Coronary artery (tissue), 2 donors: ENCODE measurements around the gene MAGED2.
A peak's percentile ranks its signal among the peaks of the same experiment; 100 is the strongest.

Experiments used
- DNase-seq: peaks from one replicate; pipeline ENCODE4 v3.0.0-alpha.2; 2017; ENCODE audit warnings: low spot score
- H3K27ac ChIP-seq, 2 donors: fragments of 200-600 bp; sonication (generic); one replicate each; pipeline ENCODE4 v1.5.1; 2016 to 2019
- H3K4me3 ChIP-seq: fragments of 200-600 bp; sonication (generic); 2 replicates; pipeline ENCODE4 v1.5.1; 2016; ENCODE audit warnings: mild to moderate bottlenecking, moderate library complexity
- TF ChIP-seq, protein P1 (sequence below): fragments of 200-600 bp; sonication (generic); IDR thresholded peaks from one replicate; pipeline ENCODE4 v1.5.1; 2019; ENCODE audit warnings: antibody characterized with exemption

The MAGED2 gene

DNA sequence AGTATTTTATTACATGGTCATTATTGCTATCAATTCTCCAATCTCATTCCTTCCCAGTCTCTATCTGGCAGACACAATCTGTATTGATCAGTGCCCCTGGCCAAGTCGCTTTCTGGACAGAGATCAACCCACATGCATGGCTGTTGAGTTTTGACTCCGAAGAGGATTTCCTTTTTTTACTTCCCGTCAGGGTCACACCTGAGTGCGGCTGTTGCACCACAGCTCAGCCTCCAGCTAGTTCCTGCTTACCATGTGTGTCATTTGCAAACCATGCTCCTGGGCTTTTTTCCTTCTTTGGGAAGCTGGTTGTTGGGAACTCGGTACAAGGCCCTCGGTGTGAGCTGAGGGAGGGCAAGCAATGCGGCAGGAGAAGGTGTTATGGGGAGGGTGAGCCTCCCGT lies 11.7 kb downstream of the MAGED2 start:
- H3K27ac ChIP-seq, result no peak overlapping the region
- TF ChIP-seq, protein P1, sequence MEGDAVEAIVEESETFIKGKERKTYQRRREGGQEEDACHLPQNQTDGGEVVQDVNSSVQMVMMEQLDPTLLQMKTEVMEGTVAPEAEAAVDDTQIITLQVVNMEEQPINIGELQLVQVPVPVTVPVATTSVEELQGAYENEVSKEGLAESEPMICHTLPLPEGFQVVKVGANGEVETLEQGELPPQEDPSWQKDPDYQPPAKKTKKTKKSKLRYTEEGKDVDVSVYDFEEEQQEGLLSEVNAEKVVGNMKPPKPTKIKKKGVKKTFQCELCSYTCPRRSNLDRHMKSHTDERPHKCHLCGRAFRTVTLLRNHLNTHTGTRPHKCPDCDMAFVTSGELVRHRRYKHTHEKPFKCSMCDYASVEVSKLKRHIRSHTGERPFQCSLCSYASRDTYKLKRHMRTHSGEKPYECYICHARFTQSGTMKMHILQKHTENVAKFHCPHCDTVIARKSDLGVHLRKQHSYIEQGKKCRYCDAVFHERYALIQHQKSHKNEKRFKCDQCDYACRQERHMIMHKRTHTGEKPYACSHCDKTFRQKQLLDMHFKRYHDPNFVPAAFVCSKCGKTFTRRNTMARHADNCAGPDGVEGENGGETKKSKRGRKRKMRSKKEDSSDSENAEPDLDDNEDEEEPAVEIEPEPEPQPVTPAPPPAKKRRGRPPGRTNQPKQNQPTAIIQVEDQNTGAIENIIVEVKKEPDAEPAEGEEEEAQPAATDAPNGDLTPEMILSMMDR, result no peak
- no peak overlapping the region for H3K4me3 ChIP-seq
- peak; percentile 7 for DNase-seq

DNA sequence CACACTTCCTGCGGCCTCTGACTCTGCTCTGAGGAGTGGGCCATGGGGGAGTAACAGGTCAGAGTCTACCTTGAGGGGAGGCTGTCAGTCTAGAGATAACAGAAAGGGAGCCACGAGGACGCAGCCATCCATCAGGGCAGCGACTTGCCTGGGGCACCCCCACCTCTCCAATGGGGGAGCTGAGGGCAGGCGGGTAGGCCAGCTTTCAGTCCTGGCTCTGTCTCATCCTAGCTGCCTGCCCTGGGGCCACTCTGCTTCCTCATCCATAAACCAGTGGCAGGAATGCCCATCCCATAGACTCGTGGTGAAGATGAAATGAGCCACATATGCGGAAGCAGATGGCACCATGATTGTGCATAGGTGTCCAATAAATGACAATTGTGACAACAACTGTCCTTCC lies 13.2 kb downstream of the MAGED2 start:
- TF ChIP-seq, protein P1, result no peak
- DNase-seq, result peak; percentile 19
- H3K27ac ChIP-seq, result no peak overlapping the region
- no peak overlapping the region for H3K4me3 ChIP-seq

GRCh38 chrX:54821310-54821709 lies 13.8 kb downstream of the MAGED2 start:
- Histone ChIP-seq H3K4me3 (no peak overlapping the region), H3K27ac (no peak overlapping the region)
- DNase-seq, result no peak
- TF ChIP-seq, protein P1, result no peak

GRCh38 chrX:54824195-54824594 lies 16.6 kb downstream of the MAGED2 start:
- no peak overlapping the region for H3K4me3 ChIP-seq
- no peak overlapping the region for H3K27ac ChIP-seq
- TF ChIP-seq, protein P1, result no peak
- DNase-seq, result no peak

DNA sequence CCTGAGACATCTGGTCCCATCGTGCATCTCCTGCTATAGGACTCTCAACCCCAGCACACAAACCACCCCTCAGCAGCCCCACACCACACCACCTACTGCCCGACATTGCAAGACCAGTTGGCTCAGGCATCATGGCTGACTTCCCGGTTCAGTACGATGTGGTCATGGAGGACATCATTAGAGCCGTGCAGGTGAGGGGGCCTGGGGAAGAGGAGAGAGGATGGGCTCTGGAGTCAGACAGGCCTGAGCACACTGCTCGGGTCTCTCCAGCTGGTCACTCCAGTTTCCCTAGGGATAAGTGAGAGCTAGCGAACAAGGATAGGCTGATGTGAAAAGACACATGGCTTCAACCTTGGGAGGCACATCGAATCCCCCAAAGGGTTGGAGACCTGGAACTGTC lies 17.2 kb downstream of the MAGED2 start:
- Histone ChIP-seq H3K27ac (no peak overlapping the region), H3K4me3 (no peak overlapping the region)
- DNase-seq, result peak; percentile 41
- TF ChIP-seq, protein P1, result no peak

GRCh38 chrX:54825716-54826438 lies 18.3 kb downstream of the MAGED2 start:
- no peak for DNase-seq
- H3K27ac ChIP-seq, result no peak overlapping the region
- TF ChIP-seq, protein P1, result no peak
- no peak overlapping the region for H3K4me3 ChIP-seq

- no peak for DNase-seq
- Histone ChIP-seq H3K4me3 (no peak overlapping the region), H3K27ac (no peak overlapping the region)
- TF ChIP-seq, protein P1, result no peak
Observed at GRCh38 chrX:54826598-54826997, 19.1 kb downstream of the MAGED2 start.
